GM23338 (cell line): ENCODE results near the gene ACTG1. TPM values are rescaled to one million over a fixed set of nuclear protein-coding genes. Genes with fewer than 3 reads are reported as not detected.

ENCODE experiments used
- ATAC-seq: fragments of 200-7000 bp; cut with Tn5 transposase; 3 replicates; pipeline ENCODE4 v1.9.1; 2020
- DNase-seq: peaks from one replicate; pipeline ENCODE4 v3.0.0-alpha.2; 2015; ENCODE audit warnings: low spot score
- H2AFZ ChIP-seq: fragments of 200-600 bp; sonication (generic); 2 replicates; pipeline ENCODE4 v1.8.0; 2016; ENCODE audit warnings: antibody characterized with exemption, mild to moderate bottlenecking, moderate library complexity
- H3F3A ChIP-seq: fragments of 200-600 bp; sonication (generic); replicated peaks from 2 replicates; pipeline ENCODE4 v1.8.0; 2017; ENCODE audit warnings: antibody characterized with exemption, mixed run types, low read depth
- H3K27ac ChIP-seq: fragments of 200-600 bp; sonication (generic); 2 replicates; pipeline ENCODE4 v1.6.1; 2016; ENCODE audit warnings: low read depth
- H3K27me3 ChIP-seq: fragments of 200-600 bp; sonication (generic); 2 replicates; pipeline ENCODE4 v1.8.0; 2016; ENCODE audit warnings: mild to moderate bottlenecking, mixed run types, moderate library complexity; ENCODE audit not compliant: insufficient read depth
- H3K36me3 ChIP-seq: fragments of 200-600 bp; sonication (generic); 2 replicates; pipeline ENCODE4 v1.8.0; 2016; ENCODE audit warnings: mild to moderate bottlenecking; ENCODE audit not compliant: insufficient read depth
- H3K4me1 ChIP-seq: fragments of 200-600 bp; sonication (generic); 2 replicates; pipeline ENCODE4 v1.8.0; 2016; ENCODE audit warnings: mild to moderate bottlenecking, moderate library complexity; ENCODE audit not compliant: insufficient read depth
- H3K4me2 ChIP-seq: fragments of 200-600 bp; sonication (generic); 2 replicates; pipeline ENCODE4 v1.7.1; 2017; ENCODE audit warnings: mixed run types
- H3K4me3 ChIP-seq: fragments of 200-600 bp; sonication (generic); 2 replicates; pipeline ENCODE4 v1.6.1; 2016; ENCODE audit warnings: mixed run types
- H3K79me2 ChIP-seq: fragments of 200-600 bp; sonication (generic); replicated peaks from 2 replicates; pipeline ENCODE4 v1.8.0; 2017; ENCODE audit warnings: mild to moderate bottlenecking; ENCODE audit not compliant: insufficient read depth
- H3K9me2 ChIP-seq: fragments of 200-600 bp; sonication (generic); 2 replicates; pipeline ENCODE4 v1.8.0; 2017; ENCODE audit not compliant: insufficient read depth
- H4K20me1 ChIP-seq: fragments of 200-600 bp; sonication (generic); replicated peaks from 2 replicates; pipeline ENCODE4 v1.8.0; 2017; ENCODE audit warnings: mild to moderate bottlenecking; ENCODE audit not compliant: insufficient read depth
- H3K27ac Mint-ChIP-seq: 2 replicates; pipeline ENCODE4 v1.8.0; 2020; ENCODE audit warnings: inconsistent platforms, mild to moderate bottlenecking, moderate library complexity, mixed read lengths
- H3K27me3 Mint-ChIP-seq: 3 replicates; pipeline ENCODE4 v1.8.0; 2022; ENCODE audit warnings: low read depth, mild to moderate bottlenecking, moderate library complexity, mixed read lengths, inconsistent platforms; ENCODE audit not compliant: insufficient read depth, poor library complexity
- H3K36me3 Mint-ChIP-seq: 3 replicates; pipeline ENCODE4 v1.8.0; 2021; ENCODE audit warnings: low read depth, mild to moderate bottlenecking, inconsistent platforms, moderate library complexity, mixed read lengths
- H3K4me1 Mint-ChIP-seq: 3 replicates; pipeline ENCODE4 v1.8.0; 2020; ENCODE audit warnings: mild to moderate bottlenecking, inconsistent platforms, mixed read lengths
- H3K4me3 Mint-ChIP-seq: 3 replicates; pipeline ENCODE4 v1.8.0; 2021; ENCODE audit warnings: moderate library complexity, mild to moderate bottlenecking, inconsistent platforms, mixed read lengths
- H3K9me3 Mint-ChIP-seq: 3 replicates; pipeline ENCODE4 v1.8.0; 2020; ENCODE audit warnings: moderate library complexity, mild to moderate bottlenecking, inconsistent platforms, mixed read lengths
- CREB1 ChIP-seq: fragments of 250-450 bp; sonication (Bioruptor Pico); IDR thresholded peaks from 2 replicates; pipeline ENCODE4 v1.5.0; 2020; ENCODE audit warnings: low read depth, mild to moderate bottlenecking, moderate library complexity
- CTCF ChIP-seq, 2 experiments: fragments of 200-600 bp in 1 of 2; sonication (generic) in 1 of 2; conservative IDR thresholded peaks; 2 replicates each; pipeline versions ENCODE4 v1.5.1 to v1.6.1; 2016 to 2017; ENCODE audit warnings: antibody characterized with exemption in 2 of 2, low read depth in 2 of 2, mild to moderate bottlenecking in 2 of 2, moderate library complexity in 1 of 2
- ETS1 ChIP-seq: IDR thresholded peaks from 2 replicates; pipeline ENCODE4 v1.6.1; 2016; ENCODE audit warnings: antibody characterized with exemption
- EZH2 ChIP-seq: fragments of 200-600 bp; sonication (generic); IDR thresholded peaks from one replicate; pipeline ENCODE4 v1.8.0; 2017; ENCODE audit warnings: antibody characterized with exemption, mild to moderate bottlenecking, low read depth; ENCODE audit not compliant: unreplicated experiment
- EZH2phosphoT487 ChIP-seq: fragments of 200-600 bp; sonication (generic); IDR thresholded peaks from one replicate; pipeline ENCODE4 v1.8.1; 2018; ENCODE audit warnings: antibody characterized with exemption; ENCODE audit not compliant: unreplicated experiment
- JUNB ChIP-seq: IDR thresholded peaks from one replicate; pipeline ENCODE4 v1.6.1; 2016; ENCODE audit warnings: antibody characterized with exemption; ENCODE audit not compliant: unreplicated experiment
- NANOG ChIP-seq: IDR thresholded peaks from 2 replicates; pipeline ENCODE4 v1.6.1; 2016; ENCODE audit warnings: antibody characterized with exemption, borderline replicate concordance
- POLR2AphosphoS5 ChIP-seq: IDR thresholded peaks from 2 replicates; pipeline ENCODE4 v1.6.1; 2016; ENCODE audit warnings: antibody characterized with exemption, low read depth
- REST ChIP-seq: IDR thresholded peaks from one replicate; pipeline ENCODE4 v1.6.1; 2018; ENCODE audit warnings: antibody characterized with exemption; ENCODE audit not compliant: unreplicated experiment
- STAT1 ChIP-seq: IDR thresholded peaks from one replicate; pipeline ENCODE4 v1.6.1; 2016; ENCODE audit warnings: antibody characterized with exemption; ENCODE audit not compliant: unreplicated experiment
- ZNF114 ChIP-seq: fragments of 250-450 bp; sonication (Bioruptor Pico); IDR thresholded peaks from 2 replicates; pipeline ENCODE4 v1.5.0; 2020; ENCODE audit warnings: mild to moderate bottlenecking, moderate library complexity
- ZNF331 ChIP-seq: fragments of 250-450 bp; sonication (Bioruptor Pico); IDR thresholded peaks from 2 replicates; pipeline ENCODE4 v1.5.0; 2020; ENCODE audit warnings: low read depth, mild to moderate bottlenecking, moderate library complexity
- ZNF462 ChIP-seq: fragments of 250-450 bp; sonication (Bioruptor Pico); IDR thresholded peaks from 2 replicates; pipeline ENCODE4 v1.5.0; 2020; ENCODE audit warnings: mild to moderate bottlenecking, moderate library complexity
- polyA plus RNA-seq: library from polyadenylated mRNA; unstranded; fragments of >200 nt; fragmentation: Nextera tagmentation; extraction: Ambion mirVana; gene quantifications from 2 replicates; pipeline ENCODE4 v1.2.1, GENCODE V29; 2016
- total RNA-seq: library from RNA; depleted of rRNA; stranded (reverse); fragments of >200 nt; shearing (Covaris generic); gene quantifications from 2 replicates; pipeline ENCODE4 v1.2.3, GENCODE V29; 2014

The ACTG1 gene
- total and polyA plus RNA-seq, 2 experiments from 2014 or later: 1,867 to 4,739 TPM

GRCh38 chr17:81498953-81499600 lies 13.5 kb downstream of the ACTG1 start:
- Histone ChIP-seq H3K27me3 (no peaks in the 10 kb centered on the region), H3K4me3 (no peak overlapping the region), H3K9me2 (no peaks in the 10 kb centered on the region), H3K27ac (no peak overlapping the region), H3K36me3 (no peaks in the 10 kb centered on the region), H3K4me2 (no peak overlapping the region), H3F3A (0 out of 2 replicates have a peak, but pooled peaks cover 6% of the 10 kb centered on the region), H2AFZ (peak overlapping the region; percentile 23; the same call in 1 of the 2 replicates), H3K79me2 (no peaks in the 10 kb centered on the region), H4K20me1 (no peaks in the 10 kb centered on the region), H3K4me1 (peaks cover 6% of the 10 kb centered on the region; the same call in 1 of the 2 replicates)
- TF ChIP-seq CTCF (conservative IDR thresholded peaks at IDR 0.05; ENCODE audit: low read depth in 2 of 2): no peak
- no peak for TF ChIP-seq REST
- TF ChIP-seq NANOG: no peak
- TF ChIP-seq ZNF331 (CRISPR knock-in tag): no peak
- no peak for TF ChIP-seq STAT1
- TF ChIP-seq EZH2: no peak
- no peak for TF ChIP-seq CREB1
- TF ChIP-seq ETS1: no peak
- no peak for TF ChIP-seq ZNF114 (CRISPR knock-in tag)
- no peak for TF ChIP-seq JUNB
- TF ChIP-seq POLR2AphosphoS5: no peak
- no peak for TF ChIP-seq ZNF462 (CRISPR knock-in tag)
- no peak for TF ChIP-seq EZH2phosphoT487
- DNase-seq: no peak
- Mint-ChIP-seq H3K4me3 (no peak overlapping the region), H3K27me3 (peaks cover 5% of the 10 kb centered on the region), H3K9me3 (no peaks in the 10 kb centered on the region), H3K36me3 (no peaks in the 10 kb centered on the region), H3K4me1 (0 out of 3 replicates have a peak, but pooled peaks cover 3% of the 10 kb centered on the region), H3K27ac (no peak overlapping the region)
- ATAC-seq: peak; percentile 57
